Gastrocnemius medialis (tissue), 4 donors: ENCODE data around the gene IL21. TPM values are rescaled to one million over a fixed set of nuclear protein-coding genes. Genes with fewer than 3 reads are reported as not detected.

Experiments used
- ATAC-seq, 2 donors: fragments of 150-250 bp; one replicate each; pipeline ENCODE4 v1.9.1; 2016
- DNase-seq, 2 donors: peaks; one replicate each; pipeline ENCODE4 v3.0.0-alpha.2; 2019
- H3K27ac ChIP-seq, 4 donors: fragments of 200-600 bp; sonication (generic); 1 replicate in 1 of 4; 2 replicates in 3 of 4; pipeline ENCODE4 v1.5.1; 2016 to 2018; ENCODE audit warnings: mild to moderate bottlenecking in 2 of 4, moderate library complexity in 1 of 4
- H3K27me3 ChIP-seq, 3 donors: fragments of 200-600 bp; sonication (generic) in 2 of 3; 1 replicate in 1 of 3; 2 replicates in 2 of 3; pipeline versions ENCODE4 v1.5.1 to v1.6.0; 2016 to 2019; ENCODE audit warnings: mild to moderate bottlenecking in 1 of 3, moderate library complexity in 1 of 3
- H3K36me3 ChIP-seq, 2 donors: fragments of 200-600 bp; sonication (generic) in 1 of 2; one replicate each; pipeline ENCODE4 v1.5.1; 2017 to 2018
- H3K4me1 ChIP-seq, 2 donors: fragments of 200-600 bp; sonication (generic) in 1 of 2; one replicate each; pipeline ENCODE4 v1.5.1; 2016 to 2017; ENCODE audit warnings: mild to moderate bottlenecking in 2 of 2
- H3K4me3 ChIP-seq, 4 donors: fragments of 200-600 bp; sonication (generic) in 3 of 4; 1 replicate in 1 of 4; 2 replicates in 3 of 4; pipeline ENCODE4 v1.5.1; 2016 to 2019; ENCODE audit warnings: mild to moderate bottlenecking in 2 of 4
- H3K9me3 ChIP-seq, 3 donors: fragments of 200-600 bp; sonication (generic) in 2 of 3; 1 replicate in 1 of 3; 2 replicates in 2 of 3; pipeline ENCODE4 v1.5.1; 2016 to 2019
- CTCF ChIP-seq, 5 experiments: fragments of 450-650 bp in 3 of 5; fragments of 200-600 bp in 2 of 5; sonication (generic) in 2 of 5; IDR thresholded peaks in 4 of 5; conservative IDR thresholded peaks in 1 of 5; 1 replicate in 4 of 5; 2 replicates in 1 of 5; pipeline ENCODE4 v1.5.1; 2016 to 2019; ENCODE audit warnings: antibody characterized with exemption in 5 of 5, mild to moderate bottlenecking in 3 of 5, moderate library complexity in 3 of 5
- POLR2A ChIP-seq, 2 donors: fragments of 450-650 bp; IDR thresholded peaks; one replicate each; pipeline ENCODE4 v1.6.1; 2017; ENCODE audit warnings: antibody characterized with exemption in 2 of 2, mild to moderate bottlenecking in 2 of 2, moderate library complexity in 2 of 2
- in situ Hi-C, 4 donors: fragments of 200-750 bp; cut with MboI; loops; one replicate each; pipeline versions ENCODE4 v1.15.0 to v1.8.0; 2017; ENCODE audit warnings: low sequenced_read_pairs in 4 of 4
- intact Hi-C: fragments of 100-400 bp; cut with DNase I; formaldehyde crosslinking; loops from one replicate; pipeline ENCODE4 v1.15.1; 2023; ENCODE audit warnings: low total_unique reads
- total RNA-seq, 4 donors: library from RNA; depleted of rRNA; stranded (reverse); fragments of >200 nt; gene quantifications; one replicate each; pipeline versions ENCODE4 v1.1.0 to v1.2.3, GENCODE V29; 2016

The IL21 gene
- total RNA-seq, 4 donors from 2014 or later: not detected

DNA sequence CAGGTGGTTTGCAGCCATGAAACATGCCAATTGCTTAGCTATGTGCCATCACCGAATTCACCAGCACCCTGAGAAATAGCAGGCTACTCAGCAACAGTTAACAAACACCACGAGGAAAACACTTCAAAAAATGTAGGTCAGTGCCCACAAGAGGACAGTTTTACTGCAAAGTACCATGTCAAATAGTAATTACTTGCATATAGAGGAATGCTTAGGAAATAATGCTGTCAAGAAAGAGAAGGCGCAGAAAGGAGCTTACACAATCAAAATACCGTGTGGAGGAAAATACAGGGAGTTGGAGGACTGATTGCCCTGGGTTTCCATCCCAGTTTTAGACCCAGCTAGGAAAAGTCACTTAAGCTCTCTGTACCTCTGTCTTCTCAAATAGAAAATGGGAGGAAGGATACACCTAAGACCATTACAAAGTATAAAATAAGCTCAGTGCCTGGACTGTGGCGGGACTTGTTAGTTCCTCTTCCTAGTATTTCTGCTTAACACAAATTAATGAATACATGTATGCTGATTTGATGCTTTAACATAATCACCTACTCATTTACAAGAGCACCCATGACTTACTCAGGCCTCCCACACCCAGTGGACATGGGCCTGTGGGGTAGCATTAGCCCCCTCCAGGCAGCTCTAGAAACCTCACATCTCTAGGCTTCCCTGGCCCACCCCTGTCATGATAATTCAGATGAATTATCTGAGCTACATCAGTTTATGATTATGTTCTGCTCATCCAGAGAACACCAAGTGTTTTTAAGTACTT is 44.5 kb upstream of the IL21 start:
- intact Hi-C loops (no loop called here), in situ Hi-C loops (no loop called here)
- H3K9me3 ChIP-seq: no peaks in the 10 kb centered on the region
- H3K27me3 ChIP-seq: no peaks in the 10 kb centered on the region
- peaks cover 12 to 18% of the 10 kb centered on the region in 2 donors for H3K4me1 ChIP-seq
- no peak for DNase-seq
- ATAC-seq: no peak
- no peak for TF ChIP-seq POLR2A (IDR thresholded peaks at IDR 0.05)
- TF ChIP-seq CTCF (IDR thresholded peaks at IDR 0.05 in 4 of 5, conservative IDR thresholded peaks at IDR 0.05 in 1 of 5): no peak
- H3K4me3 ChIP-seq: no peak overlapping the region
- no peak overlapping the region for H3K27ac ChIP-seq
- no peaks in the 10 kb centered on the region for H3K36me3 ChIP-seq

- TF ChIP-seq POLR2A (IDR thresholded peaks at IDR 0.05): no peak
- no peaks in the 10 kb centered on the region for H3K27me3 ChIP-seq
- DNase-seq: no peak
- no peak for ATAC-seq
- H3K9me3 ChIP-seq: no peaks in the 10 kb centered on the region
- no peak overlapping the region for H3K27ac ChIP-seq
- H3K4me1 ChIP-seq: peaks cover 12 to 18% of the 10 kb centered on the region in 2 donors
- in situ Hi-C loops: no loop called here
- no peaks in the 10 kb centered on the region for H3K36me3 ChIP-seq
- intact Hi-C loops: loop anchor here (5.0 kb wide), 1 partner anchor 62 kb away; no protein-coding TSS in a partner anchor
- no peak overlapping the region for H3K4me3 ChIP-seq
Measured at GRCh38 chr4:122663814-122664610, 43.1 kb upstream of the IL21 start.

- peaks cover 12 to 18% of the 10 kb centered on the region in 2 donors for H3K4me1 ChIP-seq
- no peaks in the 10 kb centered on the region for H3K27me3 ChIP-seq
- TF ChIP-seq CTCF (IDR thresholded peaks at IDR 0.05 in 4 of 5, conservative IDR thresholded peaks at IDR 0.05 in 1 of 5): no peak
- TF ChIP-seq POLR2A (IDR thresholded peaks at IDR 0.05): no peak
- in situ Hi-C loops (no loop called here), intact Hi-C loops (loop anchor here (5.0 kb wide), 1 partner anchor 61 kb away; no protein-coding TSS in a partner anchor)
- no peaks in the 10 kb centered on the region for H3K36me3 ChIP-seq
- ATAC-seq (no peak), DNase-seq (no peak)
- H3K4me3 ChIP-seq: no peak overlapping the region
- H3K27ac ChIP-seq: peak overlapping the region in 3 of 4 donors; percentile 30 to 57 (median 55)
- H3K9me3 ChIP-seq: no peaks in the 10 kb centered on the region
Measured at GRCh38 chr4:122663291-122663690, 42.4 kb upstream of the IL21 start.

DNA sequence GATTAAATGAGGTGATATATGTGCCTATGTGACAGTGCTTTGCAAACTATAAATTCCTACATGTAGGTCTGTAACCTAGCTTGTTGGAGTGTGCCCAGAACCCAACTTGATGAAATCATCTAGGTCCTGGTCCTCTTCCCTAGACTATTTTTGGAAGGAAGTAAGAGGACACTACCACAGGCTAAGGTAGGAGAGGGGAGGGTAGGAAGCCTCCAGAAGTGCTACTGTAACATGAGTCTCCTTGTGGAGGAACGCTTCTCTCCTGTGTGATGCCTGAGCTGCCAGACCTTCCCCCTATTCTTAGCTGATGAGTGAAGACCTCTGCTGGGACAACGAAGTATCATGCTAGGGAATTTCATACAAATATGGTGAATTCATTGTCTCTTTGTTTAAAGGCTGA is 41.8 kb upstream of the IL21 start:
- Histone ChIP-seq H3K4me1 (peaks cover 12 to 18% of the 10 kb centered on the region in 2 donors), H3K9me3 (no peaks in the 10 kb centered on the region), H3K27me3 (no peaks in the 10 kb centered on the region), H3K4me3 (no peak overlapping the region), H3K27ac (peak overlapping the region in 3 of 4 donors; percentile 40 to 57 (median 55)), H3K36me3 (no peaks in the 10 kb centered on the region)
- in situ Hi-C loops: no loop called here
- peak; percentile 100 for ATAC-seq
- DNase-seq: peak; percentile 63 to 74
- TF ChIP-seq POLR2A (IDR thresholded peaks at IDR 0.05): no peak
- TF ChIP-seq CTCF (IDR thresholded peaks at IDR 0.05 in 4 of 5, conservative IDR thresholded peaks at IDR 0.05 in 1 of 5): no peak
- intact Hi-C loops: loop anchor here (5.0 kb wide), 1 partner anchor 60 kb away; no protein-coding TSS in a partner anchor
